ENCODE data around the gene DDX54. TPM values are rescaled to one million over a fixed set of nuclear protein-coding genes. Genes with fewer than 3 reads are reported as not detected.

The DDX54 gene
- total RNA-seq, 1 experiment from 2014 or later = 151 TPM

- TF ChIP-seq HMGXB4 (CRISPR knock-in tag; IDR thresholded peaks at IDR 0.05) (peak; percentile 96), NFYB (CRISPR knock-in tag; conservative IDR thresholded peaks at IDR 0.05; ENCODE audit: low read depth) (no peak), FOXP1 (CRISPR knock-in tag; IDR thresholded peaks at IDR 0.05; ENCODE audit: borderline replicate concordance) (peak; percentile 87), AR (CRISPR knock-in tag; IDR thresholded peaks at IDR 0.05) (no peak), AFF4 (CRISPR knock-in tag; IDR thresholded peaks at IDR 0.05; ENCODE audit: borderline replicate concordance) (peak; percentile 49; the same call in 1 of the 2 replicates), CDX4 (CRISPR knock-in tag; IDR thresholded peaks at IDR 0.05; ENCODE audit: borderline replicate concordance) (no peak), NFE2L1 (CRISPR knock-in tag; IDR thresholded peaks at IDR 0.05) (0 out of 2 replicates have a peak, but pooled peaks have one; percentile 32), USF2 (CRISPR knock-in tag; IDR thresholded peaks at IDR 0.05) (peak; percentile 53; the same call in 1 of the 2 replicates), MAX (CRISPR knock-in tag; IDR thresholded peaks at IDR 0.05) (peak; percentile 77), TP53 (CRISPR knock-in tag; IDR thresholded peaks at IDR 0.05) (0 out of 2 replicates have a peak, but pooled peaks have one; percentile 77), TEAD1 (CRISPR knock-in tag; IDR thresholded peaks at IDR 0.05) (peak; percentile 34; the same call in 1 of the 2 replicates), SOX15 (CRISPR knock-in tag; IDR thresholded peaks at IDR 0.05) (no peak), FOXP4 (CRISPR knock-in tag; IDR thresholded peaks at IDR 0.05) (peak; percentile 85), SMAD3 (CRISPR knock-in tag; IDR thresholded peaks at IDR 0.05; ENCODE audit: borderline replicate concordance) (0 out of 2 replicates have a peak, but pooled peaks have one; percentile 45), SP1 (CRISPR knock-in tag; conservative IDR thresholded peaks at IDR 0.05) (peak; percentile 73), ZNF425 (CRISPR knock-in tag; conservative IDR thresholded peaks at IDR 0.05) (no peak), RORB (CRISPR knock-in tag; IDR thresholded peaks at IDR 0.05) (no peak), ZSCAN18 (CRISPR knock-in tag; IDR thresholded peaks at IDR 0.05) (no peak), NR2C2 (CRISPR knock-in tag; IDR thresholded peaks at IDR 0.05) (0 out of 2 replicates have a peak, but pooled peaks have one; percentile 22), TCF7 (CRISPR knock-in tag; IDR thresholded peaks at IDR 0.05; ENCODE audit: low read depth) (no peak), MLX (CRISPR knock-in tag; IDR thresholded peaks at IDR 0.05) (no peak)
Observed at GRCh38 chr12:113154351-113154973, 30.8 kb downstream of the DDX54 start (continued).

All from WTC11 (cell line).